ENCODE results near the gene SNTA1. TPM values are rescaled to one million over a fixed set of nuclear protein-coding genes. Genes with fewer than 3 reads are reported as not detected.

SNTA1 gene
- total RNA-seq, 1 experiment from 2014 or later = 14.6 TPM

GRCh38 chr20:33460711-33461110 lies 17.1 kb upstream of the SNTA1 start:
- ATAC-seq (no peak), DNase-seq (ENCODE audit: low read depth, low spot score) (no peak)
- H4K20me1 ChIP-seq (ENCODE audit: insufficient read depth) = no peaks in the 10 kb centered on the region
- no peak overlapping the region for H3K9ac ChIP-seq (ENCODE audit: low read length)
- TF ChIP-seq EGR1 (IDR thresholded peaks at IDR 0.05; ENCODE audit: low read depth) (no peak), EZH2phosphoT487 (IDR thresholded peaks at IDR 0.05; ENCODE audit: borderline replicate concordance) (no peak), YY1 (IDR thresholded peaks at IDR 0.05; ENCODE audit: extremely low read depth, insufficient replicate concordance, low read depth, low read length) (no peak), SIN3A (IDR thresholded peaks at IDR 0.05; ENCODE audit: low read depth) (no peak), CEBPB (IDR thresholded peaks at IDR 0.05; ENCODE audit: low read depth) (no peak), POLR2A (IDR thresholded peaks at IDR 0.05; ENCODE audit: borderline replicate concordance, extremely low read depth, insufficient read depth, insufficient read length) (no peak), ATF3 (IDR thresholded peaks at IDR 0.05) (no peak), FOSL1 (IDR thresholded peaks at IDR 0.05; ENCODE audit: low read depth) (no peak), TCF7L2 (IDR thresholded peaks at IDR 0.05; ENCODE audit: borderline replicate concordance, extremely low read depth, insufficient read depth, insufficient read length) (no peak), POLR2AphosphoS5 (IDR thresholded peaks at IDR 0.05; ENCODE audit: low read depth, low read length) (no peak), SP1 (IDR thresholded peaks at IDR 0.05; ENCODE audit: low read depth) (no peak), CBX3 (IDR thresholded peaks at IDR 0.05; ENCODE audit: low read depth) (no peak), EZH2 (IDR thresholded peaks at IDR 0.05) (no peak), JUND (IDR thresholded peaks at IDR 0.05) (no peak), RAD21 (IDR thresholded peaks at IDR 0.05; ENCODE audit: low read depth) (no peak)
- H3K27ac ChIP-seq (ENCODE audit: low read depth, low read length) = no peak overlapping the region
- ChIA-PET RAD21 (ENCODE audit: low non-redundant PET in 1 of 2, low total read pairs in 2 of 2, uncharacterized antibody in 2 of 2, unreplicated experiment in 2 of 2) (no interaction called here), POLR2A (no interaction called here), CTCF (interaction anchor here (1.0 to 1.1 kb wide), 2 partner anchors 16 to 29 kb away, joined by 3 read pairs; partner anchors contain the start of gene CBFA2T2)
- H3K4me2 ChIP-seq (ENCODE audit: low read length) = no peak overlapping the region
- intact Hi-C loops (cut with micrococcal nuclease) = no loop called here
- H3K9me2 ChIP-seq (ENCODE audit: insufficient read depth) = no peaks in the 10 kb centered on the region
- no peak overlapping the region for H2AFZ ChIP-seq (ENCODE audit: low read depth, low read length, poor library complexity, severe bottlenecking)
- no peak overlapping the region for H3K4me3 ChIP-seq (replicated peaks in 1 of 2; ENCODE audit: low read depth in 1 of 2, low read length in 2 of 2)
- no peaks in the 10 kb centered on the region for H3K36me3 ChIP-seq (ENCODE audit: control insufficient read depth in 1 of 2, insufficient read depth in 2 of 2, low read length in 2 of 2)
- no peaks in the 10 kb centered on the region for H3K27me3 ChIP-seq (ENCODE audit: insufficient read depth, low read length)
- peaks cover 0 to 3% of the 10 kb centered on the region in 2 experiments; a peak in 1 of 4 replicates for H3K4me1 ChIP-seq (ENCODE audit: control insufficient read depth in 1 of 2, insufficient read depth in 2 of 2, low read length in 2 of 2)
- no TSS peak for BruUV-seq (replicated peaks)
- no peaks in the 10 kb centered on the region for H3K79me2 ChIP-seq (ENCODE audit: insufficient read depth, low read length)
- no peaks in the 10 kb centered on the region for H3K9me3 ChIP-seq (ENCODE audit: control insufficient read depth in 1 of 2, insufficient read depth in 1 of 2, low read depth in 1 of 2, low read length in 2 of 2)

All from HCT116 (cell line).